Gastrocnemius medialis (tissue), 4 donors: ENCODE results near the gene BRAF. TPM values are rescaled to one million over a fixed set of nuclear protein-coding genes. Genes with fewer than 3 reads are reported as not detected.
"Not testable (repeated sequence)": the region's sequence is repeated elsewhere in the genome, so short reads cannot be mapped to it uniquely, and the experiment has no call there.

Experiments
- ATAC-seq, 2 donors: fragments of 150-250 bp; one replicate each; pipeline ENCODE4 v1.9.1; 2016
- DNase-seq, 2 donors: peaks; one replicate each; pipeline ENCODE4 v3.0.0-alpha.2; 2019
- H3K27ac ChIP-seq, 4 donors: fragments of 200-600 bp; sonication (generic); 1 replicate in 1 of 4; 2 replicates in 3 of 4; pipeline ENCODE4 v1.5.1; 2016 to 2018; ENCODE audit warnings: mild to moderate bottlenecking in 2 of 4, moderate library complexity in 1 of 4
- H3K27me3 ChIP-seq, 3 donors: fragments of 200-600 bp; sonication (generic) in 2 of 3; 1 replicate in 1 of 3; 2 replicates in 2 of 3; pipeline versions ENCODE4 v1.5.1 to v1.6.0; 2016 to 2019; ENCODE audit warnings: mild to moderate bottlenecking in 1 of 3, moderate library complexity in 1 of 3
- H3K36me3 ChIP-seq, 2 donors: fragments of 200-600 bp; sonication (generic) in 1 of 2; one replicate each; pipeline ENCODE4 v1.5.1; 2017 to 2018
- H3K4me1 ChIP-seq, 2 donors: fragments of 200-600 bp; sonication (generic) in 1 of 2; one replicate each; pipeline ENCODE4 v1.5.1; 2016 to 2017; ENCODE audit warnings: mild to moderate bottlenecking in 2 of 2
- H3K4me3 ChIP-seq, 4 donors: fragments of 200-600 bp; sonication (generic) in 3 of 4; 1 replicate in 1 of 4; 2 replicates in 3 of 4; pipeline ENCODE4 v1.5.1; 2016 to 2019; ENCODE audit warnings: mild to moderate bottlenecking in 2 of 4
- H3K9me3 ChIP-seq, 3 donors: fragments of 200-600 bp; sonication (generic) in 2 of 3; 1 replicate in 1 of 3; 2 replicates in 2 of 3; pipeline ENCODE4 v1.5.1; 2016 to 2019
- POLR2A ChIP-seq, 2 donors: fragments of 450-650 bp; IDR thresholded peaks; one replicate each; pipeline ENCODE4 v1.6.1; 2017; ENCODE audit warnings: antibody characterized with exemption in 2 of 2, mild to moderate bottlenecking in 2 of 2, moderate library complexity in 2 of 2
- in situ Hi-C, 4 donors: fragments of 200-750 bp; cut with MboI; loops; one replicate each; pipeline versions ENCODE4 v1.15.0 to v1.8.0; 2017; ENCODE audit warnings: low sequenced_read_pairs in 4 of 4
- intact Hi-C: fragments of 100-400 bp; cut with DNase I; formaldehyde crosslinking; loops from one replicate; pipeline ENCODE4 v1.15.1; 2023; ENCODE audit warnings: low total_unique reads
- total RNA-seq, 4 donors: library from RNA; depleted of rRNA; stranded (reverse); fragments of >200 nt; gene quantifications; one replicate each; pipeline versions ENCODE4 v1.1.0 to v1.2.3, GENCODE V29; 2016
- TF ChIP-seq, protein P1 (sequence below), 5 experiments: fragments of 450-650 bp in 3 of 5; fragments of 200-600 bp in 2 of 5; sonication (generic) in 2 of 5; IDR thresholded peaks in 4 of 5; conservative IDR thresholded peaks in 1 of 5; 1 replicate in 4 of 5; 2 replicates in 1 of 5; pipeline ENCODE4 v1.5.1; 2016 to 2019; ENCODE audit warnings: antibody characterized with exemption in 5 of 5, mild to moderate bottlenecking in 3 of 5, moderate library complexity in 3 of 5

The BRAF gene
- total RNA-seq, 4 donors from 2014 or later = 10.0 to 28.4 (median 19.2) TPM

- no peaks in the 10 kb centered on the region for H3K36me3 ChIP-seq
- no peaks in the 10 kb centered on the region for H3K27me3 ChIP-seq
- peak overlapping the region; percentile 69 to 83 (median 76) for H3K27ac ChIP-seq
- H3K4me1 ChIP-seq = peaks cover 16 to 26% of the 10 kb centered on the region in 2 donors
- intact Hi-C loops = loop anchor here (2.0 to 10.0 kb wide), 3 partner anchors 24 to 862 kb away; partner anchors contain the start of gene NDUFB2
- peak in 1 of 2 donors; percentile 31 for DNase-seq
- no peaks in the 10 kb centered on the region for H3K9me3 ChIP-seq
- in situ Hi-C loops = no loop called here
- peak; percentile 18 to 45 for TF ChIP-seq POLR2A (IDR thresholded peaks at IDR 0.05)
- TF ChIP-seq, protein P1, sequence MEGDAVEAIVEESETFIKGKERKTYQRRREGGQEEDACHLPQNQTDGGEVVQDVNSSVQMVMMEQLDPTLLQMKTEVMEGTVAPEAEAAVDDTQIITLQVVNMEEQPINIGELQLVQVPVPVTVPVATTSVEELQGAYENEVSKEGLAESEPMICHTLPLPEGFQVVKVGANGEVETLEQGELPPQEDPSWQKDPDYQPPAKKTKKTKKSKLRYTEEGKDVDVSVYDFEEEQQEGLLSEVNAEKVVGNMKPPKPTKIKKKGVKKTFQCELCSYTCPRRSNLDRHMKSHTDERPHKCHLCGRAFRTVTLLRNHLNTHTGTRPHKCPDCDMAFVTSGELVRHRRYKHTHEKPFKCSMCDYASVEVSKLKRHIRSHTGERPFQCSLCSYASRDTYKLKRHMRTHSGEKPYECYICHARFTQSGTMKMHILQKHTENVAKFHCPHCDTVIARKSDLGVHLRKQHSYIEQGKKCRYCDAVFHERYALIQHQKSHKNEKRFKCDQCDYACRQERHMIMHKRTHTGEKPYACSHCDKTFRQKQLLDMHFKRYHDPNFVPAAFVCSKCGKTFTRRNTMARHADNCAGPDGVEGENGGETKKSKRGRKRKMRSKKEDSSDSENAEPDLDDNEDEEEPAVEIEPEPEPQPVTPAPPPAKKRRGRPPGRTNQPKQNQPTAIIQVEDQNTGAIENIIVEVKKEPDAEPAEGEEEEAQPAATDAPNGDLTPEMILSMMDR (IDR thresholded peaks at IDR 0.05 in 4 of 5, conservative IDR thresholded peaks at IDR 0.05 in 1 of 5) = no peak
- ATAC-seq = peak; percentile 72 to 75
- peak overlapping the region; percentile 66 to 89 (median 75) for H3K4me3 ChIP-seq
These were observed 251.5 kb downstream of the BRAF start for GRCh38 chr7:140673063-140673773.

- peak within 1 kb of the TSS; percentile 69 to 83 (median 76) for H3K27ac ChIP-seq
- intact Hi-C loops = loop anchor here (1.0 to 10.0 kb wide), 4 partner anchors 16 to 862 kb away; partner anchors contain the start of gene NDUFB2
- ATAC-seq (peak; percentile 80 to 81), DNase-seq (peak; percentile 22 to 43)
- no peaks in the 10 kb centered on the region for H3K36me3 ChIP-seq
- peak within 1 kb of the TSS; percentile 66 to 89 (median 75) for H3K4me3 ChIP-seq
- H3K4me1 ChIP-seq = peaks cover 16 to 26% of the 10 kb centered on the region in 2 donors
- in situ Hi-C loops = no loop called here
- H3K27me3 ChIP-seq = no peaks in the 10 kb centered on the region
- no peaks in the 10 kb centered on the region for H3K9me3 ChIP-seq
- TF ChIP-seq, protein P1 (IDR thresholded peaks at IDR 0.05 in 4 of 5, conservative IDR thresholded peaks at IDR 0.05 in 1 of 5) = no peak
- TF ChIP-seq POLR2A (IDR thresholded peaks at IDR 0.05) = peak in 1 of 2 donors; percentile 44
These were observed 252.2 kb downstream of the BRAF start, which contains the start of gene ADCK2 for GRCh38 chr7:140672382-140673062. ADCK2 (plus strand) TSS chr7:140672945; CDS start chr7:140673331, 386 bp downstream.

DNA sequence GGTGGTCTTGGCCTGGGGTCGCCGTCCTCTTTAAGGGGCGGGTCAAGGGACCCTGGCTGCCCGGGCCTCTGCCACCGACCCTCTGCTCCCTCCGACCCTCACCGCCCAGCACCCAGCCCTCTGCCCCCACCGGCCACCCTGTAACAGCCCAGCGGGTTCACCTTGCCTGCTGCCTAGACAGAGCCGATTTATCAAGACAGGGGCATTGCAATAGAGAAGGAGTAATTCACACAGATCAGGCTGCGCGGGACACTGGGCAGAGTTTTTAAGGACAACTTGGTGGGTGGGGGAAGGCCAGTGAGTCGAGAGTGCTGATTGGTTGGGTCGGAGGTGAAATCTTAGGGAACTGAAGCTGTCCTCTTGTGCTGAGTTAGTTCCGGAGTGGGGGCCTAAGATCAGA lies 252.8 kb downstream of the BRAF start:
- H3K9me3 ChIP-seq = no peaks in the 10 kb centered on the region
- H3K4me1 ChIP-seq = peaks cover 16 to 26% of the 10 kb centered on the region in 2 donors
- no peaks in the 10 kb centered on the region for H3K27me3 ChIP-seq
- H3K27ac ChIP-seq = no peak overlapping the region
- TF ChIP-seq POLR2A (IDR thresholded peaks at IDR 0.05) = no peak
- TF ChIP-seq, protein P1 (IDR thresholded peaks at IDR 0.05 in 4 of 5, conservative IDR thresholded peaks at IDR 0.05 in 1 of 5) = no peak
- in situ Hi-C loops = no loop called here
- peak overlapping the region in 1 of 4 donors; percentile 89 for H3K4me3 ChIP-seq
- intact Hi-C loops = loop anchor here (1.0 to 10.0 kb wide), 4 partner anchors 16 to 863 kb away; partner anchors contain the start of gene NDUFB2
- no peaks in the 10 kb centered on the region for H3K36me3 ChIP-seq
- DNase-seq (no peak), ATAC-seq (no peak)

DNA sequence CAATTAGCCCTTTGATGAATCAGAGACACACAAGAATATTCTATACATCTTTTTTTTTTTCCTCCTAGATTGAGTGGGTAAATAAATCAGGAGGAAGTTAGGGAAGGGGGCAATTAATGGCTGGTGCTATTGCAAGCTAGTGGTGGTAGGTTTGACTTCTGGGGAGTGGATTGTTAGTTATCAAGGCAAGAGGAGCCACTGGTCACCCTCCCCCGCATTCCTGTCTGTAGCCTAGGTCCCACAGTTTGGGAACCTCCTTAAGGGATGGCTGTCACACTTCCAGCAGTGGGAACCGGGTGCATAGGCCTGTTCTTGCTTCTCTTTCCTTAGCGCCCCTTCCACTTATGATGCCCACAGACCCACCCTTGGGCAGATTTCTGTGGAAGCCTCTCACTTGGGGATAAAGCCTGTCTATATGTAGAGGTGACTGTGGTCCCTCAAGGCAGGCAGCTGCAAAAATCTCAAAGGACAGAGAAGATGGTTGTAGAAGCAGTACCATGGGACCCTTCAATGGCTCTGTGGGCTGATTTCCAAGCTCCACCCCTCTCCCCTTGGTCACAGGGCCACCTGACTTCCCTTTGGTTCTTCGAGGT lies 254.3 kb downstream of the BRAF start:
- Histone ChIP-seq H3K27ac (no peak overlapping the region), H3K4me3 (no peak overlapping the region), H3K9me3 (no peaks in the 10 kb centered on the region), H3K4me1 (peaks cover 16 to 22% of the 10 kb centered on the region in 2 donors), H3K36me3 (no peaks in the 10 kb centered on the region), H3K27me3 (no peaks in the 10 kb centered on the region)
- in situ Hi-C loops (no loop called here), intact Hi-C loops (loop anchor here (5.0 to 10.0 kb wide), 2 partner anchors 257 to 864 kb away; no protein-coding TSS in a partner anchor)
- ATAC-seq = no peak
- TF ChIP-seq, protein P1 (IDR thresholded peaks at IDR 0.05 in 4 of 5, conservative IDR thresholded peaks at IDR 0.05 in 1 of 5) = no peak
- no peak for TF ChIP-seq POLR2A (IDR thresholded peaks at IDR 0.05)
- no peak for DNase-seq

DNA sequence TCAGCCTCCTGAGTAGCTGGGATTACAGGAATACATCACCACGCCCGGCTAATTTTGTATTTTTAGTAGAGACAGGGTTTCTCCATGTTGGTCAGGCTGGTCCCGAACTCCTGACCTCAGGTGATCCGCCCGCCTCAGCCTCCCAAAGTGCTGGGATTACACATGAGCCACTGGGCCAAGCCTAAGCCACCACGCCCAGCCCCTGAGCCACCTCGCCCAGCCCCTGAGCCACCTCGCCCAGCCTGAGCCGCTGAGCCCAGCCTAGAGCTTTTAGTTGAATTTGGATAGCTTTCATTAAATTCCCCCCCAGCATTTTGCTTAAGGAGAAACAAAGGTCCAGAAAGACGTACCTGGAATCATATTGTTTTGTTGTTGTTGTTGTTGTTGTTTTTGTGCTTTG lies 254.9 kb downstream of the BRAF start:
- H3K27me3 ChIP-seq, H3K27ac ChIP-seq, H3K9me3 ChIP-seq, ATAC-seq, in situ Hi-C loops, DNase-seq, H3K36me3 ChIP-seq, H3K4me3 ChIP-seq: not testable (repeated sequence)
- intact Hi-C loops = loop anchor here (5.0 to 10.0 kb wide), 2 partner anchors 257 to 865 kb away; no protein-coding TSS in a partner anchor
- H3K4me1 ChIP-seq = peaks cover 13 to 17% of the 10 kb centered on the region in 2 donors
